BLaER1 (cell line): ENCODE results near the gene PLEKHG5.

Experiments used
- H3K27ac ChIP-seq: shearing (Covaris generic); formaldehyde crosslinking; 2 replicates; pipeline ENCODE4 v1.8.1; 2022
- H3K27me3 ChIP-seq: shearing (Covaris generic); formaldehyde crosslinking; 2 replicates; pipeline ENCODE4 v1.8.1; 2022
- H3K36me3 ChIP-seq: shearing (Covaris generic); formaldehyde crosslinking; 2 replicates; pipeline ENCODE4 v1.8.1; 2022
- H3K4me1 ChIP-seq: shearing (Covaris generic); formaldehyde crosslinking; 2 replicates; pipeline ENCODE4 v1.8.1; 2022
- H3K4me2 ChIP-seq: shearing (Covaris generic); formaldehyde crosslinking; 2 replicates; pipeline ENCODE4 v1.8.1; 2022
- H3K4me3 ChIP-seq: shearing (Covaris generic); formaldehyde crosslinking; 2 replicates; pipeline ENCODE4 v1.8.1; 2022
- H3K9ac ChIP-seq: shearing (Covaris generic); formaldehyde crosslinking; 2 replicates; pipeline ENCODE4 v1.8.1; 2022
- H3K9me3 ChIP-seq: shearing (Covaris generic); formaldehyde crosslinking; 2 replicates; pipeline ENCODE4 v1.8.1; 2022
- H4K20me1 ChIP-seq: shearing (Covaris generic); formaldehyde crosslinking; 2 replicates; pipeline ENCODE4 v1.8.1; 2022
- Cebpa-rat ChIP-seq: shearing (Covaris generic); IDR thresholded peaks from 2 replicates; pipeline ENCODE4 v1.8.1; 2022

The PLEKHG5 gene

DNA sequence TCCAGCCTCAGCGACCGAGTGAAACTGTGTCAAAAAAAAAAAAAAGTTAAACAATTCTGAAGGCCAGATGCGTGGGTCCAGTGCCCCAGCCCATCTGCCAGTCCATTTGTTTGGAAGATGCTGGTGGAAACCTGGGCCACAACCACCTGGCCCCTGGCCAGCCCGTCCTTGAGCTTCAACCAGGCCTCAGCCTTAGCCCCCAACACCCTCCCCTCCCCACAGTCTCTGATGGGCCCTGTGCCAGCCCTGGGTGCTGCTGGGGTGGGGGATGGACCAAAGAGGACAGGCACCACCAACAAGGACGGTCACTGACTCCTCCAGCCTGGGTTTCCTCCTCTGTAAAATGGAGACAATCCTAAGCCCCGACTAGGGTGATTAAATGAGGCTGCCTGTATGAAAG lies 19.6 kb upstream of the PLEKHG5 start:
- no peaks in the 10 kb centered on the region for H3K9me3 ChIP-seq
- H3K27ac ChIP-seq: no peak overlapping the region
- no peaks in the 10 kb centered on the region for H3K36me3 ChIP-seq
- no peak overlapping the region for H3K4me3 ChIP-seq
- H3K9ac ChIP-seq: 0 out of 2 replicates have a peak overlapping the region, but pooled peaks have one; percentile 3
- H3K27me3 ChIP-seq: no peaks in the 10 kb centered on the region
- TF ChIP-seq Cebpa-rat: no peak
- peaks cover 55% of the 10 kb centered on the region for H3K4me1 ChIP-seq
- no peak overlapping the region for H3K4me2 ChIP-seq
- H4K20me1 ChIP-seq: no peaks in the 10 kb centered on the region

DNA sequence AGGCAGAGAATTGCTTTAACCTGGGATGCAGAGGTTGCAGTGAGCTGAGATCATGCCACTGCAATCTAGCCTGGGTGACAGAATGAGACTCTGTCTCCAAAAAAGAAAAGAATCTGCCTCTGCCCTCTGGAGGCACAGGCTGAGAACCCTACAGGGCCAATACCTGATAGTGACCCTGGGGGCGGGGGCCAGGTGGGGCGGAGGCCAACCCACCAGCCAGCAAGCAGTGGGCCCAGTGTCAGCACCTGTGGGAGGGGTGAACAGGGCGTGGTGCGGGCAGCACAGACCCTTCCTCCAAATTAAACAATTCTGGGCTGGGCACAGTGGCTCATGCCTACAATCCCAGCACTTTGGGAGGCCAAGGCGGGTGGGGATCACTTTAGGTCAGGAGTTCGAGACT lies 19.0 kb upstream of the PLEKHG5 start:
- Histone ChIP-seq H3K9me3 (no peaks in the 10 kb centered on the region), H4K20me1 (no peaks in the 10 kb centered on the region), H3K4me3 (no peak overlapping the region), H3K9ac (no peak overlapping the region), H3K27ac (no peak overlapping the region), H3K27me3 (no peaks in the 10 kb centered on the region), H3K4me2 (peak overlapping the region; percentile 90; the same call in 1 of the 2 replicates), H3K4me1 (peaks cover 60% of the 10 kb centered on the region), H3K36me3 (no peaks in the 10 kb centered on the region)
- no peak for TF ChIP-seq Cebpa-rat

DNA sequence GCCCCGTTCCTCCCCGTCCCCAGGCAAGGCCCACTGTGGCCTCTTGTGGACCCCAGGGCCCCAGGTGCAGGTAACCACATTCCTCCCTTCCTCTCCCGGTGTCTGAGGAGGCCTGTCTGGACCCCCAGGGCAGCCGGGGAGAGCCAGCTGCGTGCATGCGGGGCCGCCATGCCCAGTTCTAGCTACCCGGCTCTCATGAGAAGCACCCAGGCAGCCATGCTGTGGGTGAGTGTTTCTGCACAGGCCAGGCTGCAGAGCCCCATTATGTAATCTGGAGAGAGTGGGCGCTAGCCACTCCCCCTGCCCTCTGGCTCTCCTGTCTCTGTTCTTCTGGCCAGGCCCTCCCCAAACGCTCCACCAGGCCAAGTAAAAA lies 18.4 kb upstream of the PLEKHG5 start:
- H3K27me3 ChIP-seq: no peaks in the 10 kb centered on the region
- H3K9ac ChIP-seq: peak overlapping the region; percentile 18; the same call in 1 of the 2 replicates
- no peak for TF ChIP-seq Cebpa-rat
- H4K20me1 ChIP-seq: no peaks in the 10 kb centered on the region
- H3K36me3 ChIP-seq: no peaks in the 10 kb centered on the region
- peak overlapping the region; percentile 90 for H3K4me2 ChIP-seq
- H3K4me1 ChIP-seq: peaks cover 65% of the 10 kb centered on the region
- H3K27ac ChIP-seq: peak overlapping the region; percentile 50
- no peaks in the 10 kb centered on the region for H3K9me3 ChIP-seq
- no peak overlapping the region for H3K4me3 ChIP-seq

DNA sequence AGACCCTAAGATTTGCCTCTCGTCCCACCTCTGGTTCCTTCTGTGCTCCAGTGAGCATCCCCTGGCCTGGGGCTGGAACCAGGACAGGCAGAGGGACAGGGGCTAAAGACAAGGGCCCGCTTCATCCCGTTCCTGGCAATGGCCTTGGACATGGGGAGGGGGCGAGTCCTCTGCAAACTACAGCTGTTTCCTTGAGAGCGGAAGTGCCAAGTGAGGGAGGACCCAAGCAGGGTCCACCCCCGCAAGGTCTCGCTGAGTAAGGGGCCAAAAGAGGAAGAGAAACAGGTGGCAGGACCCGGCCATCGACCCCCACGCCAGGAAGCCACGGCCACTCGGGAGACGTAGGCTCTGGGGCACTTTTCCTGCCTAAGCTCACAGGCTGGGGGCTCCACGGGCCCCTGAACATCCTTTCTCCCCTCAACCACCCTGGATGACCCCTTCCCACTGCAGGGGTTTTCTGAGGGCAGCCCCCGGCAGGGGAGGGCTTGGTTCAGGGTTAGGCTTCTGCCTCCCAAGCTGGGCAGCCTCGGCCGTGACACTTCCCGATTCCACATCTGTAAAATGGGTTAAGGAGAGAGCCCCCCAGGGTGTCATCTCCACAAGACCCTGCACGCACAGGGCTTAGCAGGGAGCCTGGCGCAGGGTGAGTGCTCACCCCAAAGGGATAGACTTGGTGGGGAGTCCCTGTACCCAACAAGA lies 17.9 kb upstream of the PLEKHG5 start:
- H3K27me3 ChIP-seq: no peaks in the 10 kb centered on the region
- H3K4me1 ChIP-seq: peaks cover 71% of the 10 kb centered on the region
- H3K9me3 ChIP-seq: no peaks in the 10 kb centered on the region
- H3K4me2 ChIP-seq: peak overlapping the region; percentile 90
- H3K9ac ChIP-seq: peak overlapping the region; percentile 18; the same call in 1 of the 2 replicates
- no peaks in the 10 kb centered on the region for H3K36me3 ChIP-seq
- peak overlapping the region; percentile 50 for H3K27ac ChIP-seq
- no peaks in the 10 kb centered on the region for H4K20me1 ChIP-seq
- TF ChIP-seq Cebpa-rat: no peak
- H3K4me3 ChIP-seq: no peak overlapping the region

DNA sequence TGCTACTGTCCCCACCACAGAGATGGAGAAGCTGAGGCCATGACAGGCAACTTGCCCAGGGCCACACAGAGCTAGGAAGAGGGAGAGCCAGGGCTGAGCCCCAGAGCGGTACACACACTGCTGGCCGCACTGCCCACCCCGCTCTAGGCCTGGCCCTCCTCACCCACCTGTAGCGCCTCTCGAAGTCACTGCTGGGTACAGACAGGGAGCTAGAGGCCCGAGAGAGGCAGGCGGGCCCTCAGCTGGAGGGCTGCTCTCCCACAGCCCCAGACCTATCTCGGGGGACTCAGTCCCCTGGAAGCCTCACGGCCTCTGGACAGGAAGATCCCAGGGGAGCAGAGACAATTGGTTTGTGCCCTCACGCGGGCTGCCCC lies 17.3 kb upstream of the PLEKHG5 start:
- Histone ChIP-seq H3K4me1 (peaks cover 76% of the 10 kb centered on the region), H3K9ac (no peak overlapping the region), H3K4me3 (no peak overlapping the region), H3K4me2 (peak overlapping the region; percentile 90), H3K27ac (no peak overlapping the region), H4K20me1 (no peaks in the 10 kb centered on the region), H3K27me3 (no peaks in the 10 kb centered on the region), H3K36me3 (no peaks in the 10 kb centered on the region), H3K9me3 (no peaks in the 10 kb centered on the region)
- TF ChIP-seq Cebpa-rat: no peak

DNA sequence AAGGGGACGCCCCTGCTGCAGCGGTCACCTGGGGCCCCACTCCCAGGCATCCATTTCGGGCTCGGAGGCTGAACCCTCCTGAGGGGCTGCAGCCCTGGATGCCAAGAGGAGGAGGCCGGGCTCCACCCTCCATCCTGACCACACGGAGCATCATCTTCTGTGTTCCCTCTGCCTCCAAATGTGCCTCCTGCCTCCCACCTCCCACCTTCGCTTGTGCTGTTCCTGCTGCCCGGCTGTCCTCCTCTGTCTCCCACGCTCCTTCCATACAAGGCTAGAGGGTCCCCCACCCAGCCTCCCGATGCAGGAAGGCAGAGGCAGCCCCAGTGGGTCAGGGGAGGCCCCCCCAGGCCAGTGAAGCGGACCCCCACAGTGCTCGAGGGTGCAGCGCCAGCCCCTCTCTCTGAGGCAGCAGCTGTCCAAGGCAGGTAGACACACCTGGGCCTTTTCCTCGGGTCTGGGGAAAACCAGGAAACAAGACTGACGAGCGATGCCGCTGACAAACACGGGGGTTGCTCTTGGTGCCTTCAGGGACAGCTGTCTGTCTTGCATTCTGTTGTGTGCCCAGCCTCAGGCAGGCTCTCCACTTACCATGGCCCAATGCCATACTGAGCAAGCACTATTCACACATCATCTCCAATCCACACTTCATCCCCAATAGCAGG lies 16.8 kb upstream of the PLEKHG5 start:
- Histone ChIP-seq H3K4me2 (peak overlapping the region; percentile 90), H3K9ac (no peak overlapping the region), H3K9me3 (no peaks in the 10 kb centered on the region), H3K4me3 (no peak overlapping the region), H4K20me1 (no peaks in the 10 kb centered on the region), H3K4me1 (peaks cover 82% of the 10 kb centered on the region), H3K27me3 (no peaks in the 10 kb centered on the region), H3K27ac (no peak overlapping the region), H3K36me3 (no peaks in the 10 kb centered on the region)
- no peak for TF ChIP-seq Cebpa-rat

DNA sequence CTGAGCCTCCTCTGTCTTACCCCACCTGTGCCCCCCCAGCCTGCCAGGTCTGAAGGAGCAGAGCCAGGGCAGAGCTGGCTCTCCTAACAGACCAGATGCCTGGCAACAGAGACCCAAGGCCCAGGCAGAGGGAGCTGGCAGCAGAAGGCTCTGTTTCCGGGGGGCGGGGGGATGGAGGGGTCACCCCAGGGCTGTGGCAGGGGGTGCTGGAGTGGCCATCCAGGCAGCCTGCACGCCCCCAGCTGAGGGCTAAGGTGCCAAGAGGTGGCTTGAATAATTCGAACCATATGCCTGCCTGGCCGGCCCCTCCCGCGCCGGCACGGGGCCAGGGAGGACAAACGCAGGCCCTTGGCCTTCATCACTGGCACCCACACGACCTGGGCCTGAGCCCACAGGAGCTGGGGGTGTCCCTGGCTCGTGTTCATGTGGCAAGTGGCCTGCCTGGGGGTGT lies 16.0 kb upstream of the PLEKHG5 start:
- Histone ChIP-seq H3K27me3 (0 out of 2 replicates have a peak, but pooled peaks cover 7% of the 10 kb centered on the region), H3K4me1 (peaks cover 90% of the 10 kb centered on the region), H4K20me1 (0 out of 2 replicates have a peak, but pooled peaks cover 4% of the 10 kb centered on the region), H3K9me3 (no peaks in the 10 kb centered on the region), H3K27ac (no peak overlapping the region), H3K9ac (peak overlapping the region; percentile 38; the same call in 1 of the 2 replicates), H3K4me3 (no peak overlapping the region), H3K4me2 (peak overlapping the region; percentile 90), H3K36me3 (no peaks in the 10 kb centered on the region)
- TF ChIP-seq Cebpa-rat: no peak

DNA sequence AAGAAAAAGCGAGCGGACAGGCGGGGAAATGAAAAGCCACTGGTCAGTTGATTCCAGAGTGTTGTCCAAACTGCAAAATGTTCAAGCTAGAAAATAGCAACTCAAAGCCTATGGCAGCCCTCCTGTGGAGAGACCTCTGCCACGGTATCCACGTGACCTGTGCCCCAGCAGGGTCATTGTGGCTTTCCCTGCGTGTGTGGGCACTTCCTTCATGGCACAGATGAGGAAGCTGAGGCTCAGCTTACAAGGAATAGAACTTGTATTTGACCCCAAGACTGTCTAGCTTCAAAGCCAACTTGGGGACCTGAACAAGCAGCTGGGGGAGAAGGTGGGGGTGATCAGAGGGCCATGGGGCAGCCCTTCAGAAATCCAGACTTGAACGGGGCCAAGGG lies 15.6 kb upstream of the PLEKHG5 start:
- Histone ChIP-seq H3K9ac (peak overlapping the region; percentile 38; the same call in 1 of the 2 replicates), H3K4me3 (no peak overlapping the region), H3K36me3 (no peaks in the 10 kb centered on the region), H3K4me1 (peaks cover 94% of the 10 kb centered on the region), H3K9me3 (no peaks in the 10 kb centered on the region), H3K27me3 (0 out of 2 replicates have a peak, but pooled peaks cover 9% of the 10 kb centered on the region), H4K20me1 (0 out of 2 replicates have a peak, but pooled peaks cover 5% of the 10 kb centered on the region), H3K4me2 (peak overlapping the region; percentile 90), H3K27ac (no peak overlapping the region)
- TF ChIP-seq Cebpa-rat: no peak

DNA sequence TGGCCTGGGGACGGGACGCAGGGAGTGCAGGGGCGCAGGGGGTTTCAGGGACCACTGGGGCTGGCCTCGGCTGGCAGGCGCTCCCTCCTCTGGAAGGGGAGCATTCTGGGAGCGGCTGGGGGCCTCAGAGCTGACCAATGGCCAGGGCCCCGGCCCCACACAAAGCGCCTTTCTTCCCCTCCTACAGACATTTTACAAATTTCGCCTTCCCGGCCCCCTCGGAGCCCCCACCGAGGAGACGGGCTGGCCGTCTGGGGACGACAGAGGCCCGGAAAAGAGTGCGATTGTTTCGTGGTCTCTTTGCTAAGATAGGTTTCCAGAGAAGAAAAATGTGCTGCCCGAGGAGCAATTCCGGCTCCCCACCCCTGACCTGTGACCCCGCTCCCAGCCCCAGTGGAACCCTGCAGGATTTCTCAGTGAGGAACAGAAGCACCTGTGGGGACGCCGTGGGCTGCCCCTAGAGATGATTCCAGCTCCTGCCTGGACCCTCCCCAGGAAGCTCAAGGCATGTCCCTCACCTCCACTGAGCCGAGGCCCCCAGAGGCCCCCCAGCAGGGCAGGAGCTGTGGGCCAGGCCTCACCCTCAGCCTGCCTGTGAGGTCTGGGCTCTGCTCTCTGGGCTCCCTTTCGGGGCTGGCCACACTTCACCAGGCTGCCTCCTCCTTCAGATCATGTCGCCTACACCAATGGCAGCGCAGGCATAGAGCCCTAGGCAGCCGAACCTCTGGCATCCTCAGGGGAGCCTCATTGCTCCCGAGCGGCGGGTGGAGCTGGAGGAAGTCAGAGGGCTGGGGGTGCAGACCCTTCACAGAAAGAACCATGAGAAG lies 15.0 kb upstream of the PLEKHG5 start:
- Histone ChIP-seq H3K27ac (no peak overlapping the region), H3K9me3 (no peaks in the 10 kb centered on the region), H3K27me3 (0 out of 2 replicates have a peak, but pooled peaks cover 9% of the 10 kb centered on the region), H3K4me3 (no peak overlapping the region), H3K4me1 (peaks cover 99% of the 10 kb centered on the region), H3K9ac (peak overlapping the region; percentile 38; the same call in 1 of the 2 replicates), H3K36me3 (no peaks in the 10 kb centered on the region), H4K20me1 (0 out of 2 replicates have a peak, but pooled peaks cover 5% of the 10 kb centered on the region), H3K4me2 (peak overlapping the region; percentile 90)
- no peak for TF ChIP-seq Cebpa-rat
